Activated CD4-positive, alpha-beta T cell treated with anti-CD3 and anti-CD28 coated beads for 36 hours (primary cell): ENCODE data around the gene POLD1. TPM values are rescaled to one million over a fixed set of nuclear protein-coding genes. Genes with fewer than 3 reads are reported as not detected.

Source experiments
- ATAC-seq: fragments of 200-7000 bp; cut with Tn5 transposase; one replicate; pipeline ENCODE4 v1.10.0; 2021; ENCODE audit warnings: mild to moderate bottlenecking, moderate library complexity
- CTCF ChIA-PET: fragments of 350-600 bp; sonication (Branson Sonifier 250); formaldehyde crosslinking; loops from one replicate; lab custom pipeline; 2021; ENCODE audit warnings: antibody characterized with exemption; lab: Charles Lee
- POLR2A ChIA-PET: fragments of 350-600 bp; sonication (Branson Sonifier 250); formaldehyde crosslinking; loops from one replicate; lab custom pipeline; 2021; ENCODE audit warnings: antibody characterized with exemption, inconsistent platforms; lab: Charles Lee
- DNase-seq: peaks from one replicate; pipeline ENCODE4 v3.0.0-alpha.2; 2020
- H3K27ac Mint-ChIP-seq: one replicate; pipeline ENCODE4 v1.8.0; 2021; ENCODE audit warnings: mixed read lengths
- H3K27me3 Mint-ChIP-seq: one replicate; pipeline ENCODE4 v1.8.0; 2021; ENCODE audit warnings: mixed read lengths
- H3K36me3 Mint-ChIP-seq: one replicate; pipeline ENCODE4 v1.8.0; 2021; ENCODE audit warnings: low read depth, mixed read lengths
- H3K4me1 Mint-ChIP-seq: one replicate; pipeline ENCODE4 v1.8.0; 2021; ENCODE audit warnings: mixed read lengths
- H3K4me3 Mint-ChIP-seq: one replicate; pipeline ENCODE4 v1.8.0; 2021; ENCODE audit warnings: mild to moderate bottlenecking, moderate library complexity, mixed read lengths
- H3K9me3 Mint-ChIP-seq: one replicate; pipeline ENCODE4 v1.8.0; 2021; ENCODE audit warnings: low read depth, mixed read lengths
- intact Hi-C, 2 experiments: fragments of 100-400 bp; cut with DNase I in 1 of 2; cut with micrococcal nuclease in 1 of 2; formaldehyde crosslinking; loops; one replicate each; pipeline versions ENCODE4 v1.14.2 to v1.15.1; 2022 to 2024; cut with DNase I, micrococcal nuclease
- total RNA-seq, 2 experiments: library from RNA; stranded (reverse); gene quantifications; one replicate each; pipeline ENCODE4 v1.2.3, GENCODE V29; 2021

The POLD1 gene
- total RNA-seq, 2 experiments from 2014 or later = 220 to 227 TPM

- ATAC-seq = no peak
- POLR2A ChIA-PET = no interaction called here
- peaks cover 19% of the 10 kb centered on the region for H3K27me3 Mint-ChIP-seq
- peaks cover 6% of the 10 kb centered on the region for H3K36me3 Mint-ChIP-seq
- H3K4me3 Mint-ChIP-seq = no peak overlapping the region
- no peak for DNase-seq
- intact Hi-C loops = no loop called here
- H3K9me3 Mint-ChIP-seq = no peaks in the 10 kb centered on the region
- peaks cover 12% of the 10 kb centered on the region for H3K4me1 Mint-ChIP-seq
- CTCF ChIA-PET = no interaction called here
- no peak overlapping the region for H3K27ac Mint-ChIP-seq
Observed at GRCh38 chr19:50420127-50420526, 36.0 kb downstream of the POLD1 start.

- Mint-ChIP-seq H3K4me1 (peaks cover 12% of the 10 kb centered on the region), H3K4me3 (no peak overlapping the region), H3K9me3 (no peaks in the 10 kb centered on the region), H3K36me3 (peaks cover 6% of the 10 kb centered on the region), H3K27ac (no peak overlapping the region), H3K27me3 (peaks cover 19% of the 10 kb centered on the region)
- DNase-seq = no peak
- no peak for ATAC-seq
- CTCF ChIA-PET = interaction anchor here (0.6 to 1.0 kb wide), 2 partner anchors 34 to 304 kb away, joined by 3 read pairs; no protein-coding TSS in a partner anchor
- intact Hi-C loops = no loop called here
- POLR2A ChIA-PET = interaction anchor here (1.2 kb wide), 1 partner anchor 37 kb away, joined by 4 read pairs; the partner anchor contains the start of gene POLD1
Observed at GRCh38 chr19:50420808-50421207, 36.7 kb downstream of the POLD1 start.

DNA sequence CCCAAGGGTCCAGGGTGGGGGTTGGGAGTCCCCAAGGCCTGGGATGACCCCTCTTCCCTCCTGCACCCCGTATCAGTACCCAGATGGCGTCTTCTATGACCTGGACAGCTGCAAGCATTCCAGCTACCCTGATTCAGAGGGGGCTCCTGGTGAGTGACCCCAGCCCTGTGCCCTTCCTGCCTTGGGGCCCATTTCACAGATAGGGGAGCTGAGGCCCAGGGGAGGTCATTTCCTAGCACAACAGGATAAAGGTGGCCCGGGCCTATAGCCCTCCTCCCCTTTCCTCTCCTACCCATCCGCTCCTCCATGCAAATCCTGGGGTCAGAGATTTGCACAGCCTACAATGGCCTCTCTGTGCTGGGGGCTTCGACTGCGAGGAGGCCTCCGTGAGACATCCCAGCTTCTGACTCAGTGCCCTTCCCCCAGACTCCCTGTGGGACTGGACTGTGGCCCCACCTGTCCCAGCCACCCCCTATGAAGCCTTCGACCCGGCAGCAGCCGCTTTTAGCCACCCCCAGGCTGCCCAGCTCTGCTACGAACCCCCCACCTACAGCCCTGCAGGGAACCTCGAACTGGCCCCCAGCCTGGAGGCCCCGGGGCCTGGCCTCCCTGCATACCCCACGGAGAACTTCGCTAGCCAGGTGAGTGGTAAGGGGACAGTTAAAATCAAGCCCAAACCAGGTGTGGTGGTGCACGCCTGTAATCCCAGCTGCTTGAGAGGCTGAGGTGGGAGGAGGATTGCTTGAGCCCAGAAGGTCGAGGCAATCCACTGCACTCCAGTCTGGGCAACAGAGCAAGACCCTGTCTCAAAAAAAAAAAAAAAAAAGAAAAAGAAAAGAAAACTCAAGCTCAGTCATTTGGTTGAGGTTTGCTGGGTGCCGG is 38.5 kb downstream of the POLD1 start:
- Mint-ChIP-seq H3K4me1 (peaks cover 12% of the 10 kb centered on the region), H3K36me3 (peaks cover 2% of the 10 kb centered on the region), H3K9me3 (no peaks in the 10 kb centered on the region), H3K4me3 (no peak overlapping the region), H3K27ac (no peak overlapping the region), H3K27me3 (peaks cover 19% of the 10 kb centered on the region)
- DNase-seq = no peak
- ChIA-PET CTCF (no interaction called here), POLR2A (interaction anchor here (0.7 kb wide), 1 partner anchor 60 kb away, joined by 3 read pairs; no protein-coding TSS in a partner anchor)
- no peak for ATAC-seq
- intact Hi-C loops = no loop called here

DNA sequence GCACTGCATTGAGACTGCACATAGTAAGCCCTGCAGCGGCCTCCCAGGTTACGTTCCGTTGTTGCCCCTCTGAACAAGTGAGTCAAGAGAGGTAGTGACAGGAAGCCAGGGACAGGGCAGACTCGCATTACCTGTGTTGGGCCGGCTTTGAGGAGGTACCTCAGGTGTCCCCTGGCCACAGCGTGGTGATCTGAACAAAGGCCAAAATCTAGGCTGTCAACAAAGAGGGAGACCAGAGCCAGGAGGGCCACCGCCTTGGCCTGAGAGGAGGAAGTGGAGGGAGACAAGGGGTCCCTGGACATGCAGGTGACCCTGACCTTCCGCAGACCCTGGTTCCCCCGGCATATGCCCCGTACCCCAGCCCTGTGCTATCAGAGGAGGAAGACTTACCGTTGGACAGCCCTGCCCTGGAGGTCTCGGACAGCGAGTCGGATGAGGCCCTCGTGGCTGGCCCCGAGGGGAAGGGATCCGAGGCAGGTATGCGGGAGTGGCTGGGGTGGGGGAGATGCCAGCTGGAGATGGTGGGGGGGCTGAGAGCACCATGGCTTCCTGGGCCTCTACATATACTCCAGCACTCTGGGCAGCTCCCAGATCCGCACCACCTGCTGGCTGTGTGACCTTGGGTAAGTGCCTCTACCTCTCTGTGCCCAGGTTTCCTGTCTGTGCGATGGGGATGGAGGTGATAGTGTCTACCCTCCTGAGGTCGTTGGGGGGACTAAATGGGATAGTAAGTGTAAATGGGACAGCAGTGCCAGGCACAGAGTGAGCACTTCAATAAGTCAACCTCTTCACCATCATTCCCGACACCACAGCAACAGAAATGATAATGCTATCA is 39.3 kb downstream of the POLD1 start:
- ChIA-PET POLR2A (interaction anchor here (0.7 kb wide), 1 partner anchor 59 kb away, joined by 3 read pairs; no protein-coding TSS in a partner anchor), CTCF (interaction anchor here (1.0 kb wide), 1 partner anchor 40 kb away, joined by 3 read pairs; no protein-coding TSS in a partner anchor)
- Mint-ChIP-seq H3K4me1 (peaks cover 12% of the 10 kb centered on the region), H3K27ac (no peak overlapping the region), H3K9me3 (no peaks in the 10 kb centered on the region), H3K36me3 (no peaks in the 10 kb centered on the region), H3K27me3 (peaks cover 19% of the 10 kb centered on the region), H3K4me3 (no peak overlapping the region)
- ATAC-seq (no peak), DNase-seq (no peak)
- intact Hi-C loops = no loop called here

DNA sequence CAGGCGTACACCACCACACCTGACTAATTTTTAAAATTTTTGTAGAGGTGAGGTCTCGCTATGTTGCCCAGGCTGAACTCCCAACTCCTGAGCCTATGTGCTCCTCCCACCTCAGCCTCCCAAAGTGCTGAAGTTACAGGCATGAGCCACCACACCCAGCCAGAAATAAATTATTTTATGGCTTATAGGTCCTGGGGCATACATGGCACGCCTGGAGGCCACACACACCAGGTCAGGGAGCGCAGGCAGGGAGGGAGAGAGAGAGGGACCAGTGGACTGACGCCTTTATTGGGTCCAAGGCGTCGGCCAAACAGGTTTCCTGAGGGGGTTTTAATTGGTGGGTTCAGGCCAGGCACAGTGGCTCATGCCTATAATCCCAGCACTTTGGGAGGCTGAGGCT is 41.4 kb downstream of the POLD1 start:
- no peak overlapping the region for H3K4me3 Mint-ChIP-seq
- CTCF ChIA-PET = no interaction called here
- peaks cover 4% of the 10 kb centered on the region for H3K4me1 Mint-ChIP-seq
- POLR2A ChIA-PET = no interaction called here
- ATAC-seq (no peak), DNase-seq (no peak)
- no peak overlapping the region for H3K27ac Mint-ChIP-seq
- intact Hi-C loops = no loop called here
- no peaks in the 10 kb centered on the region for H3K36me3 Mint-ChIP-seq
- H3K9me3 Mint-ChIP-seq = no peaks in the 10 kb centered on the region
- peaks cover 6% of the 10 kb centered on the region for H3K27me3 Mint-ChIP-seq

DNA sequence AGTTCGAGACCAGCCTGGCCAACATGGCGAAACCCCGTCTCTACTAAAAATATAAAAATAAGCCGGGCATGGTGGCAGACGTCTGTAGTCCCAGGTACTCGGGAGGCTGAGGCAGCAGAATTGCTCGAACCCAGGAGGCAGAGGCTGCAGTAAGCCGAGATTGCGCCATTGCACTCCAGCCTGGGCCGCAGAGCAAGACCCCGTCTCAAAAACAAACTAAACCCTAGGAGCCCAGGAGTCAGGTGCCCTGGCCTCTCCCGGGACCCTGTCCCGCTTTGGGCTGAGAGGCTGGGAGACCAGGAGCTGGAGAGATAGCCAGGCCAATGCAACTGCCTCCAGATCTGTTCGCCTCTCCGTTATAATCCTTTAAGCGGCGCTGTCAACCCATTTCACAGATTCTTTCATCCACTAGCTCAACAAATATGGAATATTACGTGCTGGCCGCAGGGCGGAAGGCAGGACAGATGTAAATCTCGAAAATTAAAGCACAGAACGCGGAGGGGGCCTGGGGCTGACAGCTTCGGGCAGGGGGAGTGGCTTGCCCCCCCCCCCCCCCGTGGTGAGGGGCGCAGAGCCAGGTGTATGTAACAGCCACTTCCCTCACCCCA is 43.3 kb downstream of the POLD1 start:
- H3K27me3 Mint-ChIP-seq = no peaks in the 10 kb centered on the region
- POLR2A ChIA-PET = interaction anchor here (0.6 kb wide), 1 partner anchor 110 kb away, joined by 3 read pairs; no protein-coding TSS in a partner anchor
- intact Hi-C loops = no loop called here

DNA sequence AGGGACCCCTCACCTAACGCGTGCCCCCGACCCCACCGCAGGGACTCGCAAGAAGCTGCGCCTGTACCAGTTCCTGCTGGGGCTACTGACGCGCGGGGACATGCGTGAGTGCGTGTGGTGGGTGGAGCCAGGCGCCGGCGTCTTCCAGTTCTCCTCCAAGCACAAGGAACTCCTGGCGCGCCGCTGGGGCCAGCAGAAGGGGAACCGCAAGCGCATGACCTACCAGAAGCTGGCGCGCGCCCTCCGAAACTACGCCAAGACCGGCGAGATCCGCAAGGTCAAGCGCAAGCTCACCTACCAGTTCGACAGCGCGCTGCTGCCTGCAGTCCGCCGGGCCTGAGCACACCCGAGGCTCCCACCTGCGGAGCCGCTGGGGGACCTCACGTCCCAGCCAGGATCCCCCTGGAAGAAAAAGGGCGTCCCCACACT is 43.9 kb downstream of the POLD1 start:
- no peaks in the 10 kb centered on the region for H3K9me3 Mint-ChIP-seq
- peak; percentile 66 for DNase-seq
- ATAC-seq = no peak
- H3K36me3 Mint-ChIP-seq = no peaks in the 10 kb centered on the region
- peaks cover 15% of the 10 kb centered on the region for H3K4me1 Mint-ChIP-seq
- peak overlapping the region; percentile 32 for H3K4me3 Mint-ChIP-seq
- intact Hi-C loops = no loop called here
- peaks cover 2% of the 10 kb centered on the region for H3K27me3 Mint-ChIP-seq
- no peak overlapping the region for H3K27ac Mint-ChIP-seq
- POLR2A ChIA-PET = no interaction called here
- CTCF ChIA-PET = interaction anchor here (0.7 to 1.3 kb wide), 2 partner anchors 13 to 18 kb away, joined by 3 read pairs; no protein-coding TSS in a partner anchor

More for the DNA sequence above, 43.3 kb downstream of the POLD1 start:
- CTCF ChIA-PET = interaction anchor here (0.7 to 1.3 kb wide), 3 partner anchors 12 to 22 kb away, joined by 3 to 4 read pairs (median 3); no protein-coding TSS in a partner anchor
- Mint-ChIP-seq H3K36me3 (no peaks in the 10 kb centered on the region), H3K4me3 (no peak overlapping the region), H3K4me1 (peaks cover 15% of the 10 kb centered on the region), H3K27ac (no peak overlapping the region), H3K9me3 (no peaks in the 10 kb centered on the region)
- ATAC-seq = no peak
- no peak for DNase-seq

DNA sequence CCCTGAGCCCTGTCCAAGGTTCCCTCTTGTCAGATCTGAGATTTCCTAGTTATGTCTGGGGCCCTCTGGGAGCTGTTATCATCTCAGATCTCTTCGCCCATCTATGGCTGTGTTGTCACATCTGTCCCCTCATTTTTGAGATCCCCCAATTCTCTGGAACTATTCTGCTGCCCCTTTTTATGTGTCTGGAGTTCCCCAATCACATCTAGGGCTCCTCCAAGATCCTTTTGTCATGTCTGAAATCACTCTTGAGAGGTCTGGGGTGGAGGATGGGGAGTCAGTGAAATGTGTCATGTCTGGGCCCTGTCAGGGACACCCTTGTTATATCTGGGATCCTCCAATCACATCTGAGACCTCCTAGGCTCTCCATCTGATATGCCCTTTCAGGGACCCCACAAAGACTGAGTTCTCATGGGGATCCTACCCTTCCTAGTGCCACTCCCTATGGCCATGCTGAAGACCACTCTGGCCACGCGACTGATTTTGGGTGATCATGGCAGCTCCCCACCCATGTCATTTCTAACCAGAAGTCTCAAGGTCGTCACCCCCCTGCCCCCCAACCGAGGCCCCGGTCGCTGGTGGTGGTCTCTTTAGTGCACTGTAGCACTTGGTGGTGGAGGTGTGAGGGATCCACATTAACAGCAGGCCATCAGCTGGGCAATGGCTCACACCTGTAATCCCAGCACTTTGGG is 44.8 kb downstream of the POLD1 start:
- H3K27me3 Mint-ChIP-seq = peaks cover 4% of the 10 kb centered on the region
- peaks cover 15% of the 10 kb centered on the region for H3K4me1 Mint-ChIP-seq
- no peak overlapping the region for H3K27ac Mint-ChIP-seq
- ATAC-seq = no peak
- no peak for DNase-seq
- H3K9me3 Mint-ChIP-seq = no peaks in the 10 kb centered on the region
- peak overlapping the region; percentile 10 for H3K4me3 Mint-ChIP-seq
- POLR2A ChIA-PET = no interaction called here
- no peaks in the 10 kb centered on the region for H3K36me3 Mint-ChIP-seq
- intact Hi-C loops = no loop called here
- CTCF ChIA-PET = interaction anchor here (1.1 kb wide), 1 partner anchor 17 kb away, joined by 5 read pairs; no protein-coding TSS in a partner anchor

DNA sequence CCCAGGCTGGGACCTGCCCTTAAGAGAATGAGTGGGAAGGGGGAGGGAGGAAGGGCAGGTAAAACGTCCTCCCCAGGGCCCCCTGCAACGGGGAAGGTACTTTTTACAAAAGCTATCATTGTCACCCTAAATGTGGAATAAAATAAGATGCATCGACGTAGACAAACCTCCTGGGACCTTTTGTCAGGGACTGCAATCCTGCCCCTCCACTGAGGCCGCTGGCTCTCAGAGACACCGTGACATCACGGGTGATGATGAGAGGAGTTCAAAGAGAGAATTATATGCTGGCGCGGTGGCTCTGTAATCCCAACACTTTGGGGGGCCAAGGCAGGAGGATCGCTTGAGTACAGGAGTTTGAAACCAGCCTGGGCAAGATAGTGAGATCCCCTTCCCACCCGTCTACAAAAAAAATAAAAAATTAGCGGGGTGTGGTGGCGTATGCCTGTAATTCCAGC is 46.8 kb downstream of the POLD1 start:
- Mint-ChIP-seq H3K9me3 (no peaks in the 10 kb centered on the region), H3K36me3 (no peaks in the 10 kb centered on the region), H3K4me3 (peak overlapping the region; percentile 72), H3K27me3 (peaks cover 6% of the 10 kb centered on the region), H3K4me1 (peaks cover 15% of the 10 kb centered on the region), H3K27ac (peak overlapping the region; percentile 31)
- ChIA-PET CTCF (interaction anchor here (0.8 kb wide), 1 partner anchor 679 kb away, joined by 4 read pairs; no protein-coding TSS in a partner anchor), POLR2A (no interaction called here)
- DNase-seq (no peak), ATAC-seq (no peak)
- intact Hi-C loops = loop anchor here in 1 of 2 experiments (1.0 kb wide), 5 partner anchors 45 to 80 kb away; partner anchors contain the start of genes EMC10, GARIN5A, JOSD2 and NR1H2
